Esophagus muscularis mucosa (tissue), 4 donors: Measurements from ENCODE around the gene SH3PXD2B. TPM values are rescaled to one million over a fixed set of nuclear protein-coding genes. Genes with fewer than 3 reads are reported as not detected.
"Not testable (repeated sequence)": the region's sequence is repeated elsewhere in the genome, so short reads cannot be mapped to it uniquely, and the experiment has no call there.

ENCODE experiments used
- DNase-seq: peaks from one replicate; pipeline ENCODE4 v3.0.0-alpha.2; 2017; ENCODE audit errors: extremely low spot score
- H3K27ac ChIP-seq, 4 donors: fragments of 200-600 bp; sonication (generic); replicated peaks in 1 of 4; 1 replicate in 3 of 4; 2 replicates in 1 of 4; pipeline ENCODE4 v1.5.1; 2016 to 2019; ENCODE audit warnings: mild to moderate bottlenecking in 1 of 4
- H3K27me3 ChIP-seq, 4 donors: fragments of 200-600 bp; sonication (generic); one replicate each; pipeline versions ENCODE4 v1.5.1 to v1.6.0; 2016 to 2019
- H3K36me3 ChIP-seq, 4 donors: fragments of 200-600 bp; sonication (generic); one replicate each; pipeline ENCODE4 v1.5.1; 2016 to 2019
- H3K4me1 ChIP-seq, 4 donors: fragments of 200-600 bp; sonication (generic); one replicate each; pipeline ENCODE4 v1.5.1; 2016 to 2019
- H3K4me3 ChIP-seq, 4 donors: fragments of 200-600 bp; sonication (generic); 1 replicate in 2 of 4; 2 replicates in 2 of 4; pipeline ENCODE4 v1.5.1; 2016 to 2019; ENCODE audit warnings: mild to moderate bottlenecking in 4 of 4, moderate library complexity in 1 of 4
- H3K9me3 ChIP-seq, 4 donors: fragments of 200-600 bp; sonication (generic); 1 replicate in 3 of 4; 2 replicates in 1 of 4; pipeline ENCODE4 v1.5.1; 2016 to 2019
- EP300 ChIP-seq: sonication (generic); formaldehyde crosslinking; IDR thresholded peaks from one replicate; pipeline ENCODE4 v1.6.1; 2017; ENCODE audit warnings: antibody characterized with exemption
- POLR2A ChIP-seq: fragments of 450-650 bp; IDR thresholded peaks from one replicate; pipeline ENCODE4 v1.6.1; 2017; ENCODE audit warnings: antibody characterized with exemption, moderate library complexity, mild to moderate bottlenecking, low read depth
- POLR2AphosphoS5 ChIP-seq, 2 donors: sonication (generic); formaldehyde crosslinking; IDR thresholded peaks; one replicate each; pipeline ENCODE4 v1.6.1; 2017; ENCODE audit warnings: antibody characterized with exemption in 2 of 2
- WGBS: methylation state at CpG from one replicate; pipeline ENCODE4 v1.1.5; 2018; 5-methylcytosine and 5-hydroxymethylcytosine counted together
- intact Hi-C: fragments of 100-400 bp; cut with DNase I; formaldehyde crosslinking; loops from one replicate; pipeline ENCODE4 v1.15.1; 2023
- total RNA-seq, 4 donors: library from RNA; depleted of rRNA; stranded (reverse); fragments of >200 nt; gene quantifications; one replicate each; pipeline versions ENCODE4 v1.1.0 to v1.2.1, GENCODE V29; 2016
- TF ChIP-seq, protein P1 (sequence below), 3 experiments: fragments of 200-600 bp in 2 of 3; fragments of 450-650 bp in 1 of 3; sonication (generic) in 2 of 3; IDR thresholded peaks; one replicate each; pipeline ENCODE4 v1.5.1; 2017 to 2019; ENCODE audit warnings: antibody characterized with exemption in 3 of 3, mild to moderate bottlenecking in 2 of 3, moderate library complexity in 1 of 3

The SH3PXD2B gene
- total RNA-seq, 4 donors from 2014 or later = 41.5 to 66.5 (median 49.2) TPM

DNA sequence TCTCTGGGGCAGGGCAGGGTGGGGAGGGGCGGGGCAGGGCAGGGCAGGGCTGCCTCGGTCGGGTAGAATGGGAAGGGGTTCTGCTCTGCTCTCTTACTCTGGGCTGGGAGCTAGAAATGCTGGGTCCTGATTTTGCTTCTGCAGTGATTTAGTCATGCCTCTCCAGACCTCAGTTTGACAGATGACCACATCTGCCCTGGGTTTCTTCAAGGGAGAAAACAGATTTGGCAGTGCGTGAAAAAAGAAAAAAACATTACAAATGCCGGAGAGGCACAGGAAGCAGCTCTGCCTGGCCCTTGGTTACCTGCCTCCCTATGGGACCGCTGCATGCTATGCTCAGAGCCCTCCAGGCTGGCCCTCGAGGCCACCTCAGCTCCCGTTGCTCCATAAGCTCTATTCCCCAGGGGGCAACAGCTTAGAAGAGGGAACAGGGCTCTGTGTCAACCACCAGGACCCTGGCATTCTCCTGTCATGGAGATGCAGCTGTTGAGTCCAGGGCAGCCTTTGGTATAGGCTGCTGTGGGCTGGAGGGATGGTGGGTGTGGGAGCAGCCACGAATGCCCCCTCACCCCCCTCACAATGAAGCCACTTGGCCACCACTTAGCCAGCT lies 117.5 kb downstream of the SH3PXD2B start:
- TF ChIP-seq EP300 (no peak), POLR2A (no peak), POLR2AphosphoS5 (IDR thresholded peaks at IDR 0.05) (no peak)
- TF ChIP-seq, protein P1, sequence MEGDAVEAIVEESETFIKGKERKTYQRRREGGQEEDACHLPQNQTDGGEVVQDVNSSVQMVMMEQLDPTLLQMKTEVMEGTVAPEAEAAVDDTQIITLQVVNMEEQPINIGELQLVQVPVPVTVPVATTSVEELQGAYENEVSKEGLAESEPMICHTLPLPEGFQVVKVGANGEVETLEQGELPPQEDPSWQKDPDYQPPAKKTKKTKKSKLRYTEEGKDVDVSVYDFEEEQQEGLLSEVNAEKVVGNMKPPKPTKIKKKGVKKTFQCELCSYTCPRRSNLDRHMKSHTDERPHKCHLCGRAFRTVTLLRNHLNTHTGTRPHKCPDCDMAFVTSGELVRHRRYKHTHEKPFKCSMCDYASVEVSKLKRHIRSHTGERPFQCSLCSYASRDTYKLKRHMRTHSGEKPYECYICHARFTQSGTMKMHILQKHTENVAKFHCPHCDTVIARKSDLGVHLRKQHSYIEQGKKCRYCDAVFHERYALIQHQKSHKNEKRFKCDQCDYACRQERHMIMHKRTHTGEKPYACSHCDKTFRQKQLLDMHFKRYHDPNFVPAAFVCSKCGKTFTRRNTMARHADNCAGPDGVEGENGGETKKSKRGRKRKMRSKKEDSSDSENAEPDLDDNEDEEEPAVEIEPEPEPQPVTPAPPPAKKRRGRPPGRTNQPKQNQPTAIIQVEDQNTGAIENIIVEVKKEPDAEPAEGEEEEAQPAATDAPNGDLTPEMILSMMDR (IDR thresholded peaks at IDR 0.05) = no peak
- H3K4me3 ChIP-seq = no peak overlapping the region
- peaks cover 0 to 21% (median 9%) of the 10 kb centered on the region in 4 donors for H3K4me1 ChIP-seq
- WGBS = 85% methylated on average over 8 of the region's 9 CpGs
- intact Hi-C loops = no loop called here
- DNase-seq = no peak
- no peak overlapping the region for H3K27ac ChIP-seq
- H3K27me3 ChIP-seq = no peaks in the 10 kb centered on the region
- H3K9me3 ChIP-seq = no peaks in the 10 kb centered on the region
- H3K36me3 ChIP-seq = peaks cover 5 to 81% (median 47%) of the 10 kb centered on the region in 4 donors

DNA sequence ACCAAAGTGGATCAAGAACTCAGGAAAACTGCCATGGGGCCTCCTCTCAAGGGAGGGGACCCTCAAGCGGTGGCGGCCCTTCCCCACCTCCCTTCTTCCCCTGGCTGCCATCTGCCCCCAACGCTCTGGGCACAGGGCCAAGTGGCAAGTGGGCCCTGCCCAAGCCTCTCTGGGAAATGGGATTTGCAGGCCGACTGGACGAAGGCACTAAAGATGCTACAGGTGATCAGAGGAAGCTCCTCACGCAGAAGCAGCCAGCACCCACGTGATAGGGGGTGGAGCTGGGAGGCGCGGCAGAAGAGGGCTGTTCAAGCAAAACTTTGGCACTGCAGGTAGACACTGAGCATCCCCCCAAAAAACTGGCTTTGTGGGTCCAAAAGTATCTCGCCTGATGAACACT lies 118.1 kb downstream of the SH3PXD2B start:
- Histone ChIP-seq H3K4me3 (no peak overlapping the region), H3K9me3 (no peaks in the 10 kb centered on the region), H3K36me3 (peaks cover 5 to 76% (median 42%) of the 10 kb centered on the region in 4 donors), H3K4me1 (peaks cover 0 to 21% (median 9%) of the 10 kb centered on the region in 4 donors), H3K27ac (no peak overlapping the region), H3K27me3 (no peaks in the 10 kb centered on the region)
- DNase-seq = no peak
- WGBS = 70% methylated on average over 6 of the region's 10 CpGs
- TF ChIP-seq, protein P1 (IDR thresholded peaks at IDR 0.05) = no peak
- intact Hi-C loops = no loop called here

DNA sequence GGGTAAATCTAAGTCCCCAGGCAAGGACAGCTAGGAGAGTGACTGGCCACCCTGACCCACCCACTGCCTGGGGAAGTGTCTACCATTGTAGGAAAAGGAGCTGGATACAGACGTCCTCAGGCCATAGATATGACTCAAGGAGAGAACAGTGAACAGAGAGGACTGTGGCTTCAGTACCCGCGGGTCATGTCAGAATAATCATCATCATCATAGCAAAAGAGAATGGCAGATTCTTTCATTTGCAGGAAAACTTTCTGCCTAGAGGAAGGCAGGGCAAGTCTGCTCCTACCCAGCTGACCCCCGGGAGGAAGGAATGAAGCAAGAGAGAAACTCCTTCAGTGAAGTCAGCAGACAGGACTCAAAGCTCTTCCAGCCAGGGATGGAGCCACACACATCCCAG lies 118.6 kb downstream of the SH3PXD2B start:
- H3K27me3 ChIP-seq = no peaks in the 10 kb centered on the region
- TF ChIP-seq EP300 (no peak), POLR2AphosphoS5 (IDR thresholded peaks at IDR 0.05) (no peak), POLR2A (no peak)
- TF ChIP-seq, protein P1 (IDR thresholded peaks at IDR 0.05) = no peak
- peaks cover 0 to 21% (median 9%) of the 10 kb centered on the region in 4 donors for H3K4me1 ChIP-seq
- no peaks in the 10 kb centered on the region for H3K9me3 ChIP-seq
- 81% methylated on average over 4 of the region's 4 CpGs for WGBS
- H3K4me3 ChIP-seq = no peak overlapping the region
- peaks cover 5 to 70% (median 38%) of the 10 kb centered on the region in 4 donors for H3K36me3 ChIP-seq
- no peak overlapping the region for H3K27ac ChIP-seq
- DNase-seq = no peak
- intact Hi-C loops = no loop called here

DNA sequence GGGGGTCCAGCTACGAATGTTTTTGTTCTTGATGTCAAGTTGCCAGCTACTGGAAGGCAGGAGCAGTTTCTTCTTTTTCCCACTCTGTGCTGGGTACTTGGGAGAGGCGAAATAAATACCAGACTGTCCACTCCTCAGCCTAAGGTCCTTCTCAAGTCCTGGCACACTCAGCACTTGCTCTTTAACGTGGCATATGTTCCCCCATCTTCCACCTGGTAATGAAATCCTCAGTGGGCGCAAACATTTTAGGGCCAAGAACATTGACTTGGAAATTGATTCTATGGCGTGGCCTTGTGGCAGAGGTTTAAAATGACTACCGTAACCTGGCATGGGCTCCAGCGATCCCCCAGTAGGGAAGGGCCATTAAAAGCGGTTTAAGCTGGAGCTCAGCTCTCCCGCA lies 119.7 kb downstream of the SH3PXD2B start:
- Histone ChIP-seq H3K9me3 (no peaks in the 10 kb centered on the region), H3K36me3 (peaks cover 5 to 60% (median 30%) of the 10 kb centered on the region in 4 donors), H3K4me1 (peaks cover 0 to 21% (median 9%) of the 10 kb centered on the region in 4 donors), H3K27me3 (no peaks in the 10 kb centered on the region), H3K4me3 (no peak overlapping the region), H3K27ac (no peak overlapping the region)
- no peak for DNase-seq
- 95% methylated on average over 9 of the region's 9 CpGs for WGBS
- intact Hi-C loops = no loop called here
- TF ChIP-seq EP300 = no peak
- TF ChIP-seq, protein P1 (IDR thresholded peaks at IDR 0.05) = no peak
- no peak for TF ChIP-seq POLR2A
- TF ChIP-seq POLR2AphosphoS5 (IDR thresholded peaks at IDR 0.05) = no peak

DNA sequence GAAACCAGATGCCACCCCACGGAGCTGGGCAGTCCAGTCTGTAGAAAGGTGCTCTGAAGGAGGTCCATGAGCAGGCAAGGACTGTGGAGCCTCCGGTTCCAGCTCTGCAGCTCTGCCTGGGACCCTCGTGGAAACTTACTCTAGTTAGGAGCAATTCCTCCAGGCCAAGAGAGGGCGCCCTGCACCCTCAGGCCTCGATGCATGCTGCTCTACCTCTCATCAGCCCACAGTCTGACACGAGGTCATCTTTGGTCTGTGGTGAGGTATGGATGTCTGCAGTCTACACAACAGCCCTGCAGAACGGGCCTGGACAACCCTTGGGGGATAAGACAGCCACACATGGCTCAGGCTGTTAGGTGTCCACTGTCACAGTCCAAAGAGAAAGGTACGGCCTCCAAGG lies 120.1 kb downstream of the SH3PXD2B start:
- TF ChIP-seq, protein P1 (IDR thresholded peaks at IDR 0.05) = peak in 1 of 3 experiments; percentile 2
- no peak for TF ChIP-seq EP300
- no peak for TF ChIP-seq POLR2A
- TF ChIP-seq POLR2AphosphoS5 (IDR thresholded peaks at IDR 0.05) = peak in 1 of 2 donors; percentile 3
- H3K4me3 ChIP-seq = no peak overlapping the region
- H3K36me3 ChIP-seq = peaks cover 2 to 55% (median 26%) of the 10 kb centered on the region in 4 donors
- H3K9me3 ChIP-seq = no peaks in the 10 kb centered on the region
- DNase-seq = no peak
- intact Hi-C loops = no loop called here
- peaks cover 0 to 16% (median 7%) of the 10 kb centered on the region in 4 donors for H3K4me1 ChIP-seq
- no peaks in the 10 kb centered on the region for H3K27me3 ChIP-seq
- WGBS = 86% methylated on average over 3 of the region's 8 CpGs
- H3K27ac ChIP-seq = no peak overlapping the region

DNA sequence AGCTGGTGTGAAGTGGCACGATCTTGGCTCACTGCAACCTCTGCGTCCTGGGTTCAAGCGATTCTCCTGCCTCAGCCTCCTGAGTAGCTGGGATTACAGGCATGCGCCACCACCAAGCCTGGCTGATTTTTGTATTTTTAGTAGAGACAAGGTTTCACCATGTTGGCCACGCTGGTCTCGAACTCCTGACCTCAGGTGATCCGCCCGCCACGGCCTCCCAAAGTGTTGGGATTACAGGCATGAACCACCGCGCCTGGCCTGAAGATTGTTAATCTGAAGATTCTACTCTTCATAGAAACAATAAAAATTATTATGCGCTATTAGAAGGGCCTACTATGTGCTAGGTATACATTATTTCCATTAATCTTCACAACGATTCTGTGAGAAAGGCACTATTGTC lies 127.4 kb downstream of the SH3PXD2B start:
- H3K4me1 ChIP-seq, H3K27ac ChIP-seq, DNase-seq, H3K36me3 ChIP-seq, H3K27me3 ChIP-seq, H3K9me3 ChIP-seq, intact Hi-C loops, H3K4me3 ChIP-seq: not testable (repeated sequence)
- WGBS = 89% methylated on average over 13 of the region's 13 CpGs
